Measurements from ENCODE around the gene MAN1A1. TPM values are rescaled to one million over a fixed set of nuclear protein-coding genes. Genes with fewer than 3 reads are reported as not detected.

Gene MAN1A1
- total RNA-seq, 4 donors from 2014 or later = 30.0 to 99.0 (median 69.8) TPM

- intact Hi-C loops (cut with DNase I; ENCODE audit: low total_unique reads) = no loop called here
- no peak for DNase-seq
- no peaks in the 10 kb centered on the region for H3K4me1 ChIP-seq
- no peak for TF ChIP-seq POLR2A (IDR thresholded peaks at IDR 0.05)
- TF ChIP-seq, protein P1, sequence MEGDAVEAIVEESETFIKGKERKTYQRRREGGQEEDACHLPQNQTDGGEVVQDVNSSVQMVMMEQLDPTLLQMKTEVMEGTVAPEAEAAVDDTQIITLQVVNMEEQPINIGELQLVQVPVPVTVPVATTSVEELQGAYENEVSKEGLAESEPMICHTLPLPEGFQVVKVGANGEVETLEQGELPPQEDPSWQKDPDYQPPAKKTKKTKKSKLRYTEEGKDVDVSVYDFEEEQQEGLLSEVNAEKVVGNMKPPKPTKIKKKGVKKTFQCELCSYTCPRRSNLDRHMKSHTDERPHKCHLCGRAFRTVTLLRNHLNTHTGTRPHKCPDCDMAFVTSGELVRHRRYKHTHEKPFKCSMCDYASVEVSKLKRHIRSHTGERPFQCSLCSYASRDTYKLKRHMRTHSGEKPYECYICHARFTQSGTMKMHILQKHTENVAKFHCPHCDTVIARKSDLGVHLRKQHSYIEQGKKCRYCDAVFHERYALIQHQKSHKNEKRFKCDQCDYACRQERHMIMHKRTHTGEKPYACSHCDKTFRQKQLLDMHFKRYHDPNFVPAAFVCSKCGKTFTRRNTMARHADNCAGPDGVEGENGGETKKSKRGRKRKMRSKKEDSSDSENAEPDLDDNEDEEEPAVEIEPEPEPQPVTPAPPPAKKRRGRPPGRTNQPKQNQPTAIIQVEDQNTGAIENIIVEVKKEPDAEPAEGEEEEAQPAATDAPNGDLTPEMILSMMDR (IDR thresholded peaks at IDR 0.05) = no peak
- no peaks in the 10 kb centered on the region for H3K9me3 ChIP-seq
- no peak overlapping the region for H3K4me3 ChIP-seq
- H3K27me3 ChIP-seq = no peaks in the 10 kb centered on the region
- H3K36me3 ChIP-seq = no peaks in the 10 kb centered on the region
- H3K27ac ChIP-seq = no peak overlapping the region
These were observed 18.9 kb downstream of the MAN1A1 start for GRCh38 chr6:119330520-119331113.

- H3K4me3 ChIP-seq = no peak overlapping the region
- TF ChIP-seq, protein P1 (IDR thresholded peaks at IDR 0.05) = no peak
- TF ChIP-seq POLR2A (IDR thresholded peaks at IDR 0.05) = no peak
- intact Hi-C loops (cut with DNase I; ENCODE audit: low total_unique reads) = no loop called here
- H3K27ac ChIP-seq = no peak overlapping the region
- DNase-seq = no peak
- H3K4me1 ChIP-seq = no peaks in the 10 kb centered on the region
- no peaks in the 10 kb centered on the region for H3K27me3 ChIP-seq
- no peaks in the 10 kb centered on the region for H3K36me3 ChIP-seq
- no peaks in the 10 kb centered on the region for H3K9me3 ChIP-seq
These were observed 19.8 kb downstream of the MAN1A1 start for GRCh38 chr6:119329794-119330180.

GRCh38 chr6:119328892-119329793 is 20.4 kb downstream of the MAN1A1 start:
- TF ChIP-seq, protein P1 (IDR thresholded peaks at IDR 0.05) = no peak
- no peak for TF ChIP-seq POLR2A (IDR thresholded peaks at IDR 0.05)
- no peak overlapping the region for H3K4me3 ChIP-seq
- no peaks in the 10 kb centered on the region for H3K9me3 ChIP-seq
- H3K27me3 ChIP-seq = no peaks in the 10 kb centered on the region
- no peak overlapping the region for H3K27ac ChIP-seq
- intact Hi-C loops (cut with DNase I; ENCODE audit: low total_unique reads) = no loop called here
- no peak for DNase-seq
- H3K4me1 ChIP-seq = no peaks in the 10 kb centered on the region
- no peaks in the 10 kb centered on the region for H3K36me3 ChIP-seq

DNA sequence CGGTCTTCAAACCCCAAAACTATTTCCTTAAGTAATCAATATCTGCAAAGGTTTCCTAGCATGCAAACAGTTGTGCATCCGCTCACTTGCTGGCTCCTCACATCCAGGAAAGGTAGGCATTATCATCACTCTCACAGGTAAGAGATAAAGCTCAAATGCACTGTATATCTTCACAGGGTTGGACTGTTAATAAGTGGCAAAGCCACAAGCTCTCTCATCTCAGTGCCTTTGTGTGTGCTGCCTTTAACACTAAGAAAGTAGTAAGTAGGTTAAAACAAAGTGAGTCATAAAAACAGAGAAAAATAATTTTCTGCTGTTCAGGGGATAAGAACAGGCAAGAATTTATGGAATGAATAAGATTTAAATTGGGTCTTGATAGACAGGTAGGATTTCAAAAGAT is 21.3 kb downstream of the MAN1A1 start:
- Histone ChIP-seq H3K27ac (no peak overlapping the region), H3K4me3 (no peak overlapping the region), H3K36me3 (no peaks in the 10 kb centered on the region), H3K4me1 (no peaks in the 10 kb centered on the region), H3K9me3 (no peaks in the 10 kb centered on the region), H3K27me3 (no peaks in the 10 kb centered on the region)
- no peak for DNase-seq
- TF ChIP-seq POLR2A (IDR thresholded peaks at IDR 0.05) = no peak
- TF ChIP-seq, protein P1 (IDR thresholded peaks at IDR 0.05) = no peak
- intact Hi-C loops (cut with DNase I; ENCODE audit: low total_unique reads) = no loop called here

GRCh38 chr6:119327810-119328209 is 21.8 kb downstream of the MAN1A1 start:
- no peaks in the 10 kb centered on the region for H3K4me1 ChIP-seq
- TF ChIP-seq POLR2A (IDR thresholded peaks at IDR 0.05) = no peak
- TF ChIP-seq, protein P1 (IDR thresholded peaks at IDR 0.05) = no peak
- H3K4me3 ChIP-seq = no peak overlapping the region
- no peaks in the 10 kb centered on the region for H3K27me3 ChIP-seq
- intact Hi-C loops (cut with DNase I; ENCODE audit: low total_unique reads) = no loop called here
- H3K36me3 ChIP-seq = no peaks in the 10 kb centered on the region
- DNase-seq = no peak
- no peak overlapping the region for H3K27ac ChIP-seq
- no peaks in the 10 kb centered on the region for H3K9me3 ChIP-seq

Data from uterus (tissue), 4 donors.